GM10847 (cell line): ENCODE measurements around the gene KCNQ1.

Source experiments
- POLR2A ChIP-seq: IDR thresholded peaks from 2 replicates; pipeline ENCODE4 v1.6.1; 2011; ENCODE audit not compliant: insufficient read length; ENCODE audit errors: extremely low read depth

The KCNQ1 gene

DNA sequence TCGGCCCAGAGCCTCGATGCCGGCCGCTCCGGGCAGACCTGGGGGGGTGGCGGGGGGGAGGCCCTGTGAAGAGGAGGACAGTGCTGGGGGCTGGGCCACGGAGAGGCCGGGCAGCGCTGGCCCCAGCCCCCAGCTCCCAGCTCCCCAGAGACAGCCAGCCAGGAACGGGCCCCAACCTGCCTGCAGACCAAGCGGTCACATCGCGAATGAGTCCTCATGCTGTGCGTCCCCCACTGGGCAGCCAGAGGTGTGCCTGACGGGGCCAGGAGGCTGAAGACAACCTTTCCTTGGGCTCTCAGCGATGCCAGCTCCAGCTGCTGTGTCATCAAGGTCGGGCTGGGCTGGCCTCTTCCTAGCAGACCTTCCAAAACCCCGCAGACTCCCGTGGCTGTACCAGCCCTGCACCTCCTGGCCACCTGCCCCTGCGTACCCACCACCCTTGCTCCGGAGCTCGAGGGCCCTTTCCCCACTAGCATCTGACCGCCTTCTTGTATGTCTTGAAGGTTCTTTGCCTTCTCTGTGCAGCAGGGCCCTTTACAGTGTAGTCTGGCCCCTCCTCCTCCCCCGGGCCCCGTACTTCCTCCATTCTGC lies 352.4 kb downstream of the KCNQ1 start:
- no peak for TF ChIP-seq POLR2A

- no peak for TF ChIP-seq POLR2A
These were observed 353.0 kb downstream of the KCNQ1 start for GRCh38 chr11:2797741-2798361.

- no peak for TF ChIP-seq POLR2A
These were observed 354.3 kb downstream of the KCNQ1 start for GRCh38 chr11:2798951-2799761.

DNA sequence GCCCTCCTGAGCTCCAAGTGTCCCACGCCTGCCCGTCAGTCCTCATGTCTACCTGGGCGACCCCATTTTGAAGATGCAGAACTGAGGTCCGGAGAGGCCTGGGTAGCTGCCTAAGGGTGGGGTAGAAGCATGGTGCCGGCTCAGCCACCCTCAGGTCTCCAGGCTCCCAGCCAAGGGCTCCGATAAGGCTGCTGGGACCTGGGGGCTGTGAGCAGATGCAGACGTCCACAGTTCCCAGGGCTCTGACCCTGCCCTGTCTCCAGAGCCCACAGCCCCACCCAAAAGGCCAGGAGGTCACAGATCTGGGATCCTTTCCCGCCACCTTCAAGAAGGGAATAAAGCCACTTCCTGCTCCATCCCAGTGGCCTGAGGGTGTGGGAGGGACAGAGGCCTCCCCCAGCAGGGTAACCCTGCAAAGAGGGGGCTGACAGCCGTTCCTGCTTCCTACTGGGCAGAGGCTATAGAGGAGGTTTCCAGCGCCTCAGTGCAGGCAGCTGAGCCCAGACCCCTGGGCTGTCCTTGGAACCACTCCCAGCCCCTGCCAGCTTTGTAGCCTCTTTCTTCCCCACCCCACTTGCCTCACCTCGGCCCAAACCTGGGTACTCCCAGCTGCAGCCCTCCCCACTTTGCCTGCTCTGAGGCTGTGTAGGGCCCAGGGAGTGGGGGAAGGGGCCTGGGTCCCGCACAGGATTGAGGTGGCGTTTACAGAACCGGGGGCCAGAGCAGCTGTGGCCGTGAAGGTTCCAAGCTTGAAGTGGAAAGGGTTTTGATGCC lies 355.3 kb downstream of the KCNQ1 start:
- TF ChIP-seq POLR2A = no peak

DNA sequence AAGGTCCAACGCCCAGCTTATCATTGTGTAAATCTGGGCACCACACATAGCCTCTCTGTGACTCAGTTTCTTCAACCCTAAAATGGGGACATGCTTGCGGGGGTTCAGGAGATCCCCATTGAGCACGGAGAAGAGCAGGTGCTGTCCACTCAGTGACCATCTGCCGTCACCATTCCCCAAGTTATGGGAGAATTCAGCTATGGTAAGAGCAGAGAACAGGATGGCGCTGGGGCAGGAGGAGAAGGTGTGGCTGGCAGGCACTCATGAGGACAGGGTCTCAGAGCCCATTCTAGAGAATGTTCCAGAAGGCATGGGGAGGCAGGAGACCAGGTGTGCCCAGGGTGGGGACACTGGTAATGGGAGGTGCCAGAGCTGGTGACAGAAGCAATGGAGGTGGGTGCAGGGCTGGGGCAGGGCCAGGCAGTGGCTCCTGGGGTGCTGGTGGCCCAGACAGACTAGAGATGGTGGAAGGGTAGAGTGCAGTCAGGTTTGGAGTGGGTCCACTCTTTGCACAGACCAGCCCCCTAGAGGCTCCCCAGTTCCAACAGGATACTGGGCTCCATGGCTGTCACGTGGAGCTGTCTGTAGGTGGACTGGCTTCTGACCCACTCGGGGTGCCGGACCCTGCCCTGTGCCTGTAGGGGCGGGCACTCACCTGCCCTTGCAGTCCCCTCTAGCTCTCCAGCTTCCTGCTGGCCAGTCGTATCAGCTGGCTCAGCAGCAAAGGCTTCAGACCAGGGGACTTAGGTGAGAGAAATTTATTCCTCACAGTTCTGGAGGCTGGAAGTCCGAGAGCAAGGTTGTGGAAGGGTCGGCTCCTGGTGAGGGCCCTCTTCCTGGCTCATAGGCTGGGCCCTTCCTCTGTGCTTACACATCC lies 356.1 kb downstream of the KCNQ1 start:
- TF ChIP-seq POLR2A = no peak

GRCh38 chr11:2801711-2802388 lies 357.0 kb downstream of the KCNQ1 start:
- TF ChIP-seq POLR2A = no peak

DNA sequence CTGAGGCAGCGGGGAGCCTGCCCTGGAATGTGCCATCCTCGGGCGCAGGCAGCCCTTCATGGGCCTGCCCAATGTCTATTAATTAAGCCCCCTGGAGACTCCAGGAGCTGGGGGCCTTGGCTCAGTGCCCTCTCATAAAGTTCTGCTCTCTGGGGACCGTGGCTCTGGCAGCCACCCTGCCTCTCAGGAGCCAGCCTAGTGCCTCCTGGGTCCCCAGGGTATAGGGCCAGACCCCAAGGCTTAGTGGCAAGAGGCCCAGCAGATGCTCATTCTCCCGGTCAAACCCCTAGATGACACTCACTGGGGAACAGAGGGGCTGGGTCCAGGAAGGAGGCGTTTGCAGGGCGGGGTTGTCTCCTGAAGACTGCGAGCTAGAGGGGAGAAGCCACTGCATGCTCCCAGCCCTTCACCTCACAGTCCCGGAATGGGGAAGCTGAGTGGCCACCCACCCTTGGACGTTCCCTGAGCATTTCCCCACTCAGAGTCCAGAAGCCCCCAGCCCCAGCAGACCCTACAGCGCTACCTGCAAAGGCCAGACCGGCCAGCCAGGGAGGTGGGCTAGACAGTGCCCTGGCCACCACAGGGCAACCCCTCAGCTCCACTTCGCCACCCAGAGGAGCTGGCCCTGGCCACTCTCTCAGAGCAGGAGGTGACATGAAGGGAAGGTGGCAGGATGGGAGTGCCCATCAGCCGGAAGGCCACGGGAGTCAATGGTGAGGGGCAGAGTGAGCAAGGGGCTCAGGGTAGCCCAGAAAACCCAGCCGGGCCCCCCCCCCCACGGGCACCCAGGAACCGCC lies 357.8 kb downstream of the KCNQ1 start:
- TF ChIP-seq POLR2A = no peak

GRCh38 chr11:2803186-2804091 lies 358.6 kb downstream of the KCNQ1 start:
- TF ChIP-seq POLR2A = no peak

GRCh38 chr11:2804189-2804588 lies 359.4 kb downstream of the KCNQ1 start:
- no peak for TF ChIP-seq POLR2A

DNA sequence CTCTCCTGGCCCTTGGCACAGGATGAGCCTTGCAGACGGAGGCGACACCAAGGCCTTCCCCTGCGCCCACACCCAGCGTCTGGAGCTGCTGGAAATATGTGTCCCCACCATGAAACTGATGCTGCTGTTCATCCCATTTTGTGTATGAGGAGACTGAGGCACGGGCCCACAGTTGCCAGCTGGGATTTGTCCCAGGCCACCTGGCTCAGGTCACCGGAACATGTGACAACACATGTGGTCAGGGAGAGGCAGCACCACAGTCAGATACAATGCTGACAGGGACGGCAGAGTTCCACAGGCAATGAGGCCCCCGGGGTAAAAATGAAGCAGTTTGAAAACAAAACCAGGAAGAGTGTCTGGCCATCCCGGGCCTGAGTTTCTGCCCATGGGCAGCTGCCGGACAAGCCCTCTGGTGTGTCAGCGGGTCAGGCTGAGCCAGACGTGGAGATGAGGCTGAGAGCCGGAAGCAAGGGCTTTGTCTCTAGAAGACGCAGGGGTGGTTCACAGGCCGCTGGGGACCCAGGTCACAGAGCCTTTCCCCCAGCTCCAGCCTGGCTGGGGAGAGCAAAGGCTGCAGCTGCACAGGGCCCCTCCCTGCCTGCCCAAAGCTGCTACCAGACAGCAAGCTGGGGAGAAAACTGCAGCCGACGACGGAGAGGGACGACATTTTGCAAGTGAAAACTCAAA lies 360.0 kb downstream of the KCNQ1 start:
- TF ChIP-seq POLR2A = no peak

GRCh38 chr11:2805388-2806056 lies 360.7 kb downstream of the KCNQ1 start:
- TF ChIP-seq POLR2A = no peak
